NB4 (cell line): ENCODE results near the gene ANKRD11.

ENCODE experiments used
- DNase-seq: peaks from one replicate; pipeline ENCODE4 v3.0.0; 2010; ENCODE audit warnings: low read depth
- H3K4me3 ChIP-seq: one replicate; pipeline ENCODE4 v1.5.1; 2011; ENCODE audit warnings: mild to moderate bottlenecking, low read depth, low read length, moderate library complexity
- MYC ChIP-seq: IDR thresholded peaks from 2 replicates; pipeline ENCODE4 v1.6.1; 2011; ENCODE audit warnings: low read depth, low read length
- POLR2A ChIP-seq: IDR thresholded peaks from 2 replicates; pipeline ENCODE4 v1.6.1; 2011; ENCODE audit warnings: mild to moderate bottlenecking; ENCODE audit not compliant: insufficient read length; ENCODE audit errors: extremely low read depth
- TF ChIP-seq, protein P1 (sequence below): IDR thresholded peaks from one replicate; pipeline ENCODE4 v1.5.1; 2012; ENCODE audit warnings: low read depth, low read length
- TF ChIP-seq, protein P2 (sequence below): IDR thresholded peaks from 2 replicates; pipeline ENCODE4 v1.6.1; 2011; ENCODE audit warnings: low read depth, low read length

ANKRD11 gene

DNA sequence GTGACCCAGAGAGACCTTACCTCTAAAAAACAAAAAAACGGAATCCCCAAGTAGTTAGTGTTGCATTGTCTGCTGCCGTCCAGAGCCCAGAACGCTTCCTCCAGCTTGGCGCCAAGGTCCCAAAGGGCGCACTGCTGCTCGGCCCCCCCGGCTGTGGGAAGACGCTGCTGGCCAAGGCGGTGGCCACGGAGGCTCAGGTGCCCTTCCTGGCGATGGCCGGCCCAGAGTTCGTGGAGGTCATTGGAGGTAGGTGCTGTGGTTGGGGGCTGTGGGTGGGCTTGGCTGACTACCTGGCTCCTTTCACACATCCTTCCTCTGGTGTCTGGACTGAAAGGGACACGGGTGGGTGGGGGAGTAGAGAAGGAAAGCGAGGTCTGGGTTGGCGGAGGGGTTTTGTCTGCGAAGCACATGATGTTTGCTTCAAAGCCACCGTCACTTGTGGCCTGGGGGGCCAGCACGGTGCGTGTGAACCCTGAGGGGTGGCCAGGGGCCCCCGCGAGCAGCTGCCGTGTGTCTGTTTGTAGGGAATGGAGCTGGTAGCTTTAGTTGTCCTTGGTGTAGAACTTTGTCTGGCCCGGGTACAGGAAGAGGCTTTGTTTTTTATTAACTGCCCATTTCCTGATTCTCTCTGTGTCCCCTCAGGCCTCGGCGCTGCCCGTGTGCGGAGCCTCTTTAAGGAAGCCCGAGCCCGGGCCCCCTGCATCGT lies 41.6 kb upstream of the ANKRD11 start:
- no peak for TF ChIP-seq MYC
- no peak for TF ChIP-seq POLR2A
- TF ChIP-seq, protein P1, sequence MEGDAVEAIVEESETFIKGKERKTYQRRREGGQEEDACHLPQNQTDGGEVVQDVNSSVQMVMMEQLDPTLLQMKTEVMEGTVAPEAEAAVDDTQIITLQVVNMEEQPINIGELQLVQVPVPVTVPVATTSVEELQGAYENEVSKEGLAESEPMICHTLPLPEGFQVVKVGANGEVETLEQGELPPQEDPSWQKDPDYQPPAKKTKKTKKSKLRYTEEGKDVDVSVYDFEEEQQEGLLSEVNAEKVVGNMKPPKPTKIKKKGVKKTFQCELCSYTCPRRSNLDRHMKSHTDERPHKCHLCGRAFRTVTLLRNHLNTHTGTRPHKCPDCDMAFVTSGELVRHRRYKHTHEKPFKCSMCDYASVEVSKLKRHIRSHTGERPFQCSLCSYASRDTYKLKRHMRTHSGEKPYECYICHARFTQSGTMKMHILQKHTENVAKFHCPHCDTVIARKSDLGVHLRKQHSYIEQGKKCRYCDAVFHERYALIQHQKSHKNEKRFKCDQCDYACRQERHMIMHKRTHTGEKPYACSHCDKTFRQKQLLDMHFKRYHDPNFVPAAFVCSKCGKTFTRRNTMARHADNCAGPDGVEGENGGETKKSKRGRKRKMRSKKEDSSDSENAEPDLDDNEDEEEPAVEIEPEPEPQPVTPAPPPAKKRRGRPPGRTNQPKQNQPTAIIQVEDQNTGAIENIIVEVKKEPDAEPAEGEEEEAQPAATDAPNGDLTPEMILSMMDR: no peak
- TF ChIP-seq, protein P2, sequence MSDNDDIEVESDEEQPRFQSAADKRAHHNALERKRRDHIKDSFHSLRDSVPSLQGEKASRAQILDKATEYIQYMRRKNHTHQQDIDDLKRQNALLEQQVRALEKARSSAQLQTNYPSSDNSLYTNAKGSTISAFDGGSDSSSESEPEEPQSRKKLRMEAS: no peak
- no peak for DNase-seq
- no peak overlapping the region for H3K4me3 ChIP-seq

DNA sequence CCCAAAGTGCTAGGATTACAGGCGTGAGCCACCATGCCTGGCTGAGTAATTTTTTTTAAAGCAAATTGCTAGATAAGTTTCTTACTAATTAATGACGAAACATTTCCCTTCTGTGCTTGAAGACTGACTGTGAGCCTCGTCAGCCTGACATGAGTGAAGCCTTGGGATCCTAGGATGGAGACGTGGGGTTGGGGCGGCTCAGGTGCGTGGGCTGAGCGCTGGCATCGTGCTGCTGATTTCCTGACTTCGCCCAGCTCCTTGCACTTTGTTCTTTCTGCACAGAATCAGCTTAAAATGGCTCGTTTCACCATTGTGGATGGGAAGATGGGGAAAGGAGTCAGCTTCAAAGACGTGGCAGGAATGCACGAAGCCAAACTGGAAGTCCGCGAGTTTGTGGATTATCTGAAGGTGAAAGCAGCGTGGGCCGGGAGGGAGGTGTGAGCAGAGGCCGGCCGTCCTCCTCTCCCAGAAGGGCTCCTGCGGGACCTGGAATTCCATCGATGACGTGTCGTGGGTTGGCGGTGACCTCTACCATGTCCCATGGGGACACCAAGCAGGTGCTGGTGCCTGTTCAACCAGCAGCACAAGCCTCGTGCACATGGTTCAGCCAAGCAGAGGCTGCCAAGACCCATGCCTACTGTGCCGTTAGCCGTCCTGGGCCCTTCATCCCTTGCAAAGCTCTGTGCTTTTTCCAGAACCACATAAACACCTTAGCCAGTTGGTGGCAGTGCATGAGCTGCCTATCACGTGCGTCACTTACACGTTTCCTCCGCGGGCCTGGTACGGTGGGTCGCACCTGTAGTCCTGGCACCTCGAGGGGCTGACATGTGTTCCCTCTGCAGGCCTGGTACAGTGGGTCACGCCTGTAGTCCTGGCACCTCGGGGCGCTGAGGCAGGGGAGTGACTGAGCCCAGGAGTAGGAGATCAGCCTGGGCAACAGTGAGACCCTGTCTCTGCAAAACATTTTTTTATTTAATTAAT lies 40.3 kb upstream of the ANKRD11 start:
- H3K4me3 ChIP-seq: no peak overlapping the region
- no peak for TF ChIP-seq POLR2A
- TF ChIP-seq, protein P2: no peak
- TF ChIP-seq, protein P1: no peak
- no peak for TF ChIP-seq MYC
- no peak for DNase-seq

DNA sequence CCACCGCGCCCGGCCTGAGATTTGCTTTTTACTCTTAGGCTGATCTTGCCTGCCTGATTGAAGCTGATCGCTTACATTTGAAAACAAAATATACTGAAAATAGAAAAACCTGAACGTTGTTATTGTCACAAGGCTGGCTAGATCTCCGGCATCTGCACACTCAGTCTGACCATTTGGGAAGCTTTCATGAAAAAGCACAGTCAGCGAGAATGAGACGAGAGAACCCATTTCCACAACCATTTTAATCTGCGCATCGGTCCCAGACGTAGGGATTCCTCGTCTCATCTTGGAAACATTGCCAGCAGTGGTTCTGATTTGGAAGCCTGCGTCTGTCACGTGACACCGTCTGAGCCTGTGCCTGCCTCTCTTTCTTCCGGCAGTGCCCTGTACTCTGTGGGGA lies 38.7 kb upstream of the ANKRD11 start:
- DNase-seq: no peak
- H3K4me3 ChIP-seq: no peak overlapping the region
- TF ChIP-seq POLR2A (no peak), MYC (no peak)
- TF ChIP-seq, protein P1: no peak
- TF ChIP-seq, protein P2: no peak

DNA sequence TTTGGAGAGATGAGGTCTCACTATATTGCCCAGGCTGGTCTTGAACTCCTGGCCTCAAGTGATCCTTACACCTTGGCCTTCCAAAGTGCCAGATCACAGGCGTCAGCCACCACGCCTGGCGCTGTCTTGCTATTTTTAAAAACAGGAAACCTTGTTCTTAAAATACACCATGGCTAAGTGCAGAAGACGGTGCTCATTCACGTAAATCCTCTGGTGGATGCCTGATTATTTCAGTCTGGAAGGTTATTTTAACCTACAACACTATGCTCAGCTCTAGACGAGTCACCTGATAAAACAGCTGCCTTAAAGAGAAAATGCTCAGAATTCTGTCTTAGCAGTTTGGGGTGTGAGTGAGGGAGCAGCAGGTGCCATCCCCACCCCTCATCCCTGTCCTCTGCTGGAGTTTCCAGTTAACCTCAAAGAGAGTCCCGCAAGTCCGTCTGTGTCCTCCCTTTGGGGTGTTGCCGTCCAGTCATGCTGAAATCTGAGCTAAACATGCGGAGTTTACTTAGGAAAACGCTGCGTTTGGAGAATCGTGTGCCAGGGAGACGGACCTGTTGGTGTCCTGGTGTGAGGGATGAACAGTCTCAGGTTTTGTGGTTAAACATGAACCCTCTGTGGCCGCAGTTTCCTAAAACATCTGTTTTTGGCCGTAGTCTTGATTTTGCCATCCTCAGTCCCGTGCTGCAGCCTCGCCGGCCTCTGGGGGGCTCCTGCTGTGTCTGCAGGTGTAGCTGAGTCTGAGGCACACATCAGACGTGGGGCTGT lies 35.0 kb upstream of the ANKRD11 start:
- TF ChIP-seq, protein P2: no peak
- TF ChIP-seq POLR2A: no peak
- no peak for DNase-seq
- H3K4me3 ChIP-seq: no peak overlapping the region

DNA sequence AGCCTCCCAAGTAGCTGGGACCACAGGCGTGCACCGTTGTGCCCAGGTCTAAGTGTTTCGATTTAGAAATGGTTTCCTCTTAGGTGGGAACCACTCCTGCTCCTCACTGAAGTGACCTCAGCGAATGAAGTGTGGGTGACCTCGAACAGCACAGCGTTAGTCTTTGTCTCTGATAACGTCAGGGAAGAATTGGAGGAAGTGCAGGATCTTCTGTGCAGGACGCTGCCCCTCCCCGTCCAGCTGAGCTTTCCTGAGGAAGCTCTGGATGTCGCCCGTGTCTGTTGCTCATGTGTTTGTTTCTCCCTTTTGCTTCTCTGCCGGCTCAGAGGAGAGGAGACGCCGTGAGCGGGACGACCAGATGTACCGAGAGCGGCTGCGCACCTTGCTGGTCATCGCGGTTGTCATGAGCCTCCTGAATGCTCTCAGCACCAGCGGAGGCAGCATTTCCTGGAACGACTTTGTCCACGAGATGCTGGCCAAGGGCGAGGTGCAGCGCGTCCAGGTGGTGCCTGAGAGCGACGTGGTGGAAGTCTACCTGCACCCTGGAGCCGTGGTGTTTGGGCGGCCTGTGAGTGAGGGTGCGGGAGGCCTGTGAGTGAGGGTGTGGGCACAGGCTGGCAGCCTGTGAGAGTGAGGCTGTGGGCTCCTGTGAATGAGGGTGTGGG lies 33.5 kb upstream of the ANKRD11 start:
- H3K4me3 ChIP-seq: no peak overlapping the region
- no peak for DNase-seq
- no peak for TF ChIP-seq POLR2A
- no peak for TF ChIP-seq MYC
- TF ChIP-seq, protein P2: no peak
- TF ChIP-seq, protein P1: no peak
